Memory B cell (primary cell): ENCODE measurements around the gene AFF3.

ENCODE experiments used
- ATAC-seq: fragments of 150-1000 bp; cut with Tn5 transposase; 2 replicates; pipeline ENCODE4 v1.10.0; 2021; ENCODE audit warnings: low read depth, mild to moderate bottlenecking, moderate library complexity
- DNase-seq, 2 donors: peaks; one replicate each; pipeline ENCODE4 v3.0.0; 2022; ENCODE audit warnings: low spot score in 2 of 2
- H3K27ac Mint-ChIP-seq: one replicate; pipeline ENCODE4 v1.8.0; 2022; ENCODE audit warnings: mild to moderate bottlenecking, moderate library complexity, mixed read lengths
- H3K27me3 Mint-ChIP-seq: one replicate; pipeline ENCODE4 v1.8.0; 2022; ENCODE audit warnings: mixed read lengths
- H3K36me3 Mint-ChIP-seq: one replicate; pipeline ENCODE4 v1.8.0; 2022; ENCODE audit warnings: mild to moderate bottlenecking, mixed read lengths
- H3K4me1 Mint-ChIP-seq: one replicate; pipeline ENCODE4 v1.8.0; 2022; ENCODE audit warnings: mixed read lengths
- H3K4me3 Mint-ChIP-seq: one replicate; pipeline ENCODE4 v1.8.0; 2022; ENCODE audit warnings: mild to moderate bottlenecking, moderate library complexity, mixed read lengths
- H3K9me3 Mint-ChIP-seq: one replicate; pipeline ENCODE4 v1.8.0; 2022; ENCODE audit warnings: mixed read lengths

The AFF3 gene

DNA sequence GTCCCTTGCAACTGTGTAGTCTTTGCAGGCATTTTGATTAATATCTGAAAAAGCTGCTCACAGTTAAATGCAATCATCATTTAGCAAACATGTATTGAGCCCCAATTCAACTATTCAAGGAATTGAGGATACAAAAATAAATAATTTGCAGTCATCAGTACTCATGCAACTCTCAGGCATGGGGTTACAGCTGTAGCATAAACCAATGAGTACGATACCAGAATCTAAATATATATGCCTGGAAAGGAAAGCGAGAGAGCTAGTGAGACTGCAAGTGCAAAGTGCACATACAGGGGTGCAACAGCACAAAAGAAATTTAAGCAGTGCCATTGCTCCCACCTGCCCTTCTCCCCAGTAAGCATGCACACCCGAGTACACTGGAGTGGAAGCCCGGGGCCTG is 216.4 kb downstream of the AFF3 start:
- no peak for ATAC-seq
- H3K9me3 Mint-ChIP-seq, result peaks cover 4% of the 10 kb centered on the region
- H3K4me1 Mint-ChIP-seq, result peaks cover 47% of the 10 kb centered on the region
- DNase-seq, result no peak
- H3K36me3 Mint-ChIP-seq, result peaks cover 35% of the 10 kb centered on the region
- H3K27me3 Mint-ChIP-seq, result no peaks in the 10 kb centered on the region
- H3K27ac Mint-ChIP-seq, result no peak overlapping the region
- no peak overlapping the region for H3K4me3 Mint-ChIP-seq

DNA sequence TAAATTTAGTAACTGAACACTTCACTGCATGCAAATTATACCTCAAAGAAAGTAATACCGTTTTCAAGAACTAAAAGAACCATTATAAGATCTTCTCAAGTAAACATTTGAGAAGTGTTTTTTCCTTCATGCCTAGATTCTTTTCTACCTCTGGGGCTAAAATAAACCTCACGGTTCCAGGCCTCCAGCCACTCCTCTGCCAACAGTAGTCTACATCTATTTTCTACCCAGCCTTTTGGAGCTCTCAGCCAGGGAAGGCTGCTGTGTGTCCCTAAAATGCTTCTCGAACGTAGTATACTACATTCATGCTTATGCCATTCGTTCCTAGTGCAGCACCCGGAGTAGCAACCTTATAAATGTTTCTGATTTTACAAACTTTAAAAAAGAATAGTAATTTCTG is 219.7 kb downstream of the AFF3 start:
- H3K27me3 Mint-ChIP-seq, result no peaks in the 10 kb centered on the region
- no peak overlapping the region for H3K4me3 Mint-ChIP-seq

DNA sequence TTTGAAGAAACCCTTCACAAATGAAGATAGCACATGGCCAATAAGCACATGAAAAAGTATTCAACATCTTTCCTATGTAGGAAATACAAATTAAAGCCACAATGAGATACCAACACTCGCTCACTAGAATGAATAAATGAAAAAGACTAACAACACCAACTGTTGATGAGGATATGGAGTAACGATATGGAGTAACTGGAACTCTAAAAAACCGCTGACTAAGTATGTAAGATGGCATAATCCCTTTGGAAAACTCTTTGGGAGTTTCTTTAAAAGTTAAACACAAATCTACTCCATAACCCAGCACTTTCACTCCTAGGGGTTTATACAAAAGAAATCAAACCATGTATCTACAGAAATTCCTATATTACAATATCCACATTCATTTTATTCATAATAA is 220.5 kb downstream of the AFF3 start:
- DNase-seq (no peak), ATAC-seq (no peak)
- no peaks in the 10 kb centered on the region for H3K27me3 Mint-ChIP-seq
- peaks cover 1% of the 10 kb centered on the region for H3K9me3 Mint-ChIP-seq
- peaks cover 32% of the 10 kb centered on the region for H3K36me3 Mint-ChIP-seq
- no peak overlapping the region for H3K27ac Mint-ChIP-seq
- H3K4me3 Mint-ChIP-seq, result no peak overlapping the region
- H3K4me1 Mint-ChIP-seq, result peaks cover 27% of the 10 kb centered on the region

More for the DNA sequence above, 219.7 kb downstream of the AFF3 start:
- Mint-ChIP-seq H3K27ac (peak overlapping the region; percentile 70), H3K4me1 (peaks cover 29% of the 10 kb centered on the region), H3K36me3 (peaks cover 35% of the 10 kb centered on the region), H3K9me3 (peaks cover 1% of the 10 kb centered on the region)
- no peak for ATAC-seq
- DNase-seq, result no peak

DNA sequence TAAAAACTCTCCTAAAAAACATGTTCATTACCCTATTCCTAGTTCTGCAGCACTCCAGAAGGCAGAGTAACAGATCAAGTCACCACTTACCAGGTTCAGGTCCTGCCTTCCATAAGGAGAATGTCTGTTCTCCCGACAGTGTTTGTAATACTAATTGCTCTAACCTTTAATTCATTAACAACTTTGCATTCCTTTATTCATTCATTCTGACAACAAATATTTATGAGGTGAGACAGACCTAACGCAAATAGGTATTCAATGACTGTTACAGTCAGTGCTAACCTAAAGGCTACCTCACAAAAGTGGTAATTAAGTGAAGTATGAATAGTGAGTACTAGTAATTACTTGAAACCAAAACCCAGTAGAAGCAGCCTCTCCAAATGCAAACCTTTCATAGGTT is 224.0 kb downstream of the AFF3 start:
- ATAC-seq, result no peak
- peak overlapping the region; percentile 20 for H3K27ac Mint-ChIP-seq
- peaks cover 1% of the 10 kb centered on the region for H3K9me3 Mint-ChIP-seq
- H3K27me3 Mint-ChIP-seq, result no peaks in the 10 kb centered on the region
- no peak for DNase-seq
- H3K4me1 Mint-ChIP-seq, result peaks cover 28% of the 10 kb centered on the region
- peaks cover 32% of the 10 kb centered on the region for H3K36me3 Mint-ChIP-seq
- H3K4me3 Mint-ChIP-seq, result no peak overlapping the region

DNA sequence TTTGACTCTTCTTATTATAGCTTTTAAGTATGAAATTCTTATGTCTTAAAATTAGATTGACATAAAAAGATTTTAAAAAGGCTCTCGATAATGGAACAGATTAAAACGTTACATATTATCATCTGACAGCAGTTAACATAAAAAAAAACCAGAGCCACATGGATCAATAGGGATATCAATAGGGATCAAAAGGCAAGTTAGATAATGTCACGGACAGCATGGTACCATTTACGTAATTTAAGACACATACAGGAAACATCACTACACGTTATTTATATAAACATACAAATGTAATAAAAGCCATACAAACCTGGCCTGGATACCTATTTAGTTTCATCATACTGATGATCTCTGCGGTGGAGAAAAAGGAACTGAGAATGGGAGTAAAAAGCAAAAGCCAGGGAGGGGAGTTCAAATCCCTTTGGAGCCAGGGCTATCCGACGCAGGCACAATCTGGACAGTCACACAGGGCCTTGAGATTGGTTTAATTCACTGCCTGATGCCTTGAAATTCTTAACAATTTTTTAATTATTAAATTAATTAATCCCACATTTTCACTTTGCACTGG is 227.2 kb downstream of the AFF3 start:
- Mint-ChIP-seq H3K4me3 (no peak overlapping the region), H3K4me1 (peaks cover 8% of the 10 kb centered on the region), H3K9me3 (no peaks in the 10 kb centered on the region), H3K27ac (no peak overlapping the region), H3K36me3 (peaks cover 26% of the 10 kb centered on the region), H3K27me3 (no peaks in the 10 kb centered on the region)
- DNase-seq (no peak), ATAC-seq (no peak)

DNA sequence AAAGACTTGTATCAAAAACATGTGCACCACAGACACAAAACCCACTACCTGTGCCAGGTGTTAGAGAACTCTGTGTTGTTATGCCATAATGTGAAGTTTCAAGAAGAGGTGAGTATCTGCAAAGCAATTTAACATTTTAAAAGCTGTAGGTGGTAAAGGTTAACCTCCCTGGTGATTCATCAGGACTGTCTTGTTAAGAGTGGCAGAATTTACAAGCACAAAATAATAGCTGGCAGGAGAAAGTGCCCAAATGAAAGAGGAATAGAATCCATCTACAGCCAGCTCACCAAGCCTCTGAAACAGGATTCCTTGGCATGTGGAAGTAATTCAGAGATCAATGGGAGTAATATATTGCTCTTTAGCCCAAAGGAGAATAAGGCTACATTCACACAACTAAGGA is 230.7 kb downstream of the AFF3 start:
- DNase-seq (no peak), ATAC-seq (no peak)
- Mint-ChIP-seq H3K4me3 (no peak overlapping the region), H3K27ac (no peak overlapping the region), H3K27me3 (no peaks in the 10 kb centered on the region), H3K4me1 (peaks cover 6% of the 10 kb centered on the region), H3K36me3 (peaks cover 28% of the 10 kb centered on the region), H3K9me3 (no peaks in the 10 kb centered on the region)

DNA sequence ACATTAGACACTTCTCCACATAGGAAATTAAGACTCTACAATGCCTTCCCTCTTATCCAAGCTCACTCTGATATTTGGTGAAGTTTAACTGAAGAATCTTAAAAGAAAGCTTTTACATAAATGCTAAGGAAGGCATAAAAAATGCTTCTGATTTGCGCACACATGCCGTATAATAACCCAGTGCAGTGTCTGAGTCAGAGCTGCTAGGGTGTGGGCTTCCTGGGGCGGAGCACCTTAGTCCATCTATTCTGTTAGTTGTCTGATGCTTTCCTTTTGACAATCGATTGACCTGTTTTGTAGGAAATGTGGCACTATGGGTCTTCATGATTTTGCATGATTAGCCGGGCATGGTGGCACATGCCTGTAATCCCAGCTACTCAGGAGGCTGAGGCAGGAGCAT is 231.5 kb downstream of the AFF3 start:
- Mint-ChIP-seq H3K4me1 (peaks cover 5% of the 10 kb centered on the region), H3K36me3 (peaks cover 29% of the 10 kb centered on the region), H3K9me3 (no peaks in the 10 kb centered on the region), H3K4me3 (no peak overlapping the region), H3K27ac (no peak overlapping the region), H3K27me3 (no peaks in the 10 kb centered on the region)
- DNase-seq, result no peak
- ATAC-seq, result no peak

DNA sequence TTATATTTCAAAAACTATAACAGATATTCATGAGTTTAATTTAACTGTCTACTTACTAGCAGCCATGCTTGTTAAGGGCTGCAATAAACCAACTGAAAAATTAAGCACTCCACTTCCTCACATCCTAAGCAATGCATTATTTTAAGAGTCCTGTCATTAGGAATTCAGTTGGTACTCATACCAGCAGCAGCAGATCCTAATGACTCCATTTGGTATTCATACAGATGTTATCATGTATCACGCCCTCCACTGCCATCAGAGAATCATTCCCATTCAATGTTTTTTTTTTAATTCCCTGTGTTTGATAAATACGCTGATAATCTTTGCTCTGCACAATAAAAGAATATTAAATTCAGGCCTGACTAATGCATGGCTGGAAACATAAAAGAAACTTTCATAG is 236.8 kb downstream of the AFF3 start:
- Mint-ChIP-seq H3K4me1 (peaks cover 15% of the 10 kb centered on the region), H3K4me3 (no peak overlapping the region), H3K36me3 (peaks cover 22% of the 10 kb centered on the region), H3K9me3 (no peaks in the 10 kb centered on the region), H3K27me3 (no peaks in the 10 kb centered on the region), H3K27ac (no peak overlapping the region)
- no peak for ATAC-seq
- DNase-seq, result no peak

DNA sequence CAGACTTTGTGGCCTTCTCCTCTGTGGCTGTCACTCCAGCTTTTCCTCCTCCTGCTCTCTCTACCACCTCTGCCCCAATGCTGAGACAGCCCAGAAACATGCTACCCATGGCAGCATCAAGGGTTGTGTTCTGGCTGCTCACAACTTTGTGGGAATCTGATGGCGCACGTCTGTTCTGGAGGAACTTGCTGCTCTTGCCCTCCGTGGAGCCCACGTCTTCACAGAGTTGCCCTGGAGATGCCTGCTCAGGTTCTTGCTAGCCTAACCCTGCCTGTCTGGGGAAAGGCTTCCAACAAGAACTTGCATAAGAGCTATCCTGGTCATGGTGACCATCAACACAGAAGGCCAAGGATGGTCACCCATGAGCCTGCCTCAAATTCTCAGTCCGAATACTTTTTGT is 237.4 kb downstream of the AFF3 start:
- H3K9me3 Mint-ChIP-seq, result no peaks in the 10 kb centered on the region
- no peak for ATAC-seq
- H3K27ac Mint-ChIP-seq, result no peak overlapping the region
- no peaks in the 10 kb centered on the region for H3K27me3 Mint-ChIP-seq
- H3K4me1 Mint-ChIP-seq, result peaks cover 15% of the 10 kb centered on the region
- no peak for DNase-seq
- H3K4me3 Mint-ChIP-seq, result no peak overlapping the region
- H3K36me3 Mint-ChIP-seq, result peaks cover 22% of the 10 kb centered on the region

DNA sequence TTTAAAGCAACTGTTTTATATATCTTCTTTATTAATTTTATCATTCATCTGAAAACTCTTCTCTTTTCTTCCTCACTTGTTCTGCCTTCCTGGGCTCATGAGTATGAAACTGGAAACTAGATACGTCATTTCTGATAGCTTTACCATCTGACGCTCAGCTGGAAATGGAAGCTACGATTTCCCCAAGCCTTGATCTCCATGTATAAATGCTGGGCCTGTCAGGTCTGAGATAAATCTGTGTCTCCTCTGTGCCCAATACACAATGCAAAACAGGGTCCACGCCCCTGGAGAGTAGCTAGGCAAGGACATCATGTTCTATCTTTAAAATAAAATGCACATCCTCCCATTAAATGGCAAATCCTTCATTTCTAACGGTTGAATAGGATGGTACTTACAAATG is 238.4 kb downstream of the AFF3 start:
- H3K4me1 Mint-ChIP-seq, result peaks cover 15% of the 10 kb centered on the region
- DNase-seq, result no peak
- no peaks in the 10 kb centered on the region for H3K9me3 Mint-ChIP-seq
- no peak for ATAC-seq
- no peak overlapping the region for H3K4me3 Mint-ChIP-seq
- no peaks in the 10 kb centered on the region for H3K27me3 Mint-ChIP-seq
- H3K27ac Mint-ChIP-seq, result no peak overlapping the region
- peaks cover 23% of the 10 kb centered on the region for H3K36me3 Mint-ChIP-seq

DNA sequence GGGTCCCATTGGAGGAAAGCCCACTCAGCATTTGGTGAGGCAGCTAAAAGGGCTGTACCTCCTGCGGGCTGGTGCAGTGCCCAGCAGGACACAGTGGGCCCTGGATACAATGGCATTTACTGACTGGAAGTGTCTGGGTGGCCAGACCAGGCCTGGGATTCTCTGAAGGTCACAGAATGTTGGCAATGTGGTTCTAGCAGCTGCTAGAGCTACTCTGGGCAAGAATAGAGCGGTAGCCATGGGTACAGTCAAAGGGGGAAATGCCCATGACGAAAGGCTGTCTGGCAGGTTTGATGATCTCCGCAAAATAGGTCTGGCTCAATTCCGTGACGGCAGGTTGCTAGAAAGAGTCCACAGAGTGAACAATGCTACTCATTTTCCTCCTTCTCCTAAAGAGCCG is 241.8 kb downstream of the AFF3 start:
- Mint-ChIP-seq H3K4me1 (peaks cover 19% of the 10 kb centered on the region), H3K4me3 (no peak overlapping the region), H3K36me3 (peaks cover 27% of the 10 kb centered on the region), H3K27ac (no peak overlapping the region), H3K27me3 (no peaks in the 10 kb centered on the region), H3K9me3 (no peaks in the 10 kb centered on the region)
- no peak for DNase-seq
- ATAC-seq, result no peak

DNA sequence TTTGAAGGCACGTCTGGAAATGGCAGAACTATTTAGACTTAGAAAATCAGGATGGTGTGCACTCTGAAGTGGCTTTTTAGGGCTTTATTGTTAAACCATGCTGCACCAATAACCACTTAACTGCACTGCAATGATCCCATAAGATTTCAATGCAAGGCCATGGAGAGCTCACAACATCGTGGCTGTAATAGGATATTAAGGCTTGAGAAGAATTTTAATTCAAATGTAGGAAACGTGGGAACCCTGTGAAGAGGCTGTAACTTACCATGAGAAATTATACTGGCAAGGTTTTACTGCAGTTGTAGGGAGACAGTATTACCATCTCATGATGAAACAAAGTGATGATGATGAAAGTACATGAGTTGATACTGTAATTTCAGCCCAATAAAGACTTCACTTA is 242.5 kb downstream of the AFF3 start:
- Mint-ChIP-seq H3K36me3 (peaks cover 27% of the 10 kb centered on the region), H3K4me3 (no peak overlapping the region), H3K27me3 (no peaks in the 10 kb centered on the region), H3K27ac (no peak overlapping the region), H3K4me1 (peaks cover 17% of the 10 kb centered on the region), H3K9me3 (no peaks in the 10 kb centered on the region)
- no peak for DNase-seq
- ATAC-seq, result no peak

DNA sequence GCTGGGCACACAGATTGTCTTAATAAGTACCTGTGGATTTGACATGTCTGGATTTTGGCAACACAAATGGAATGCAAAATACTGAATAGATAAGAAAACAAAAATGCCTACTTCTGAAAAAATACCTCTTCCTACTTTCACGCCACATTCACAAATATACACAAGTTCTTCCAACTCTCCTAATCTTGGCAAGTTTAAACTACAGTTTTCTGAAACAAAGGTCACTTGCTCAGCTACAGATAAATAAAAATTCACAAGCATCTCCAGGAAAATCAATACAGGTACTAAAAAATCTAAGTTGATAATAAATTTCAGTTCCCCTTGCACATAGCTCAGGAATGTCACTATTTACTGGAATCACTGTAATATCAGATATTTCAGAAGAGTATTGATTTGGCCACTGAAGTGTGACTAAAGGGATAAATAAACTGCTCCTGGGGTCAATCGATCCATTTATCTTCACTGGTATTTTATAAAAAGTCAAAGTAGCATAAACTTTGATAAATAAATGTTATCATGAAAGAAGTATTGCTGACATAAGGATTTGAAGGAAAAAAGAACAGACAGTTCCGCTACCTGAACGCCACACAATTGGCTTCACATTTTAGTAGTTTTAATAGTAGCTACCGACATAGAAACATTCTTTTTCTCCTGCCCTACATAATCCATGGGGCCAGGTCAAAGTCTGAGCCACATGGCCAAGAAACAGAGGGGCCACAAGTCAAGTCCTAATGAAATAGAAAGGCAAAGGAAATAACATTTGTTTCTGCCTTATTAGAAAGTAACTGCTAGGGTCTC is 243.1 kb downstream of the AFF3 start:
- Mint-ChIP-seq H3K27me3 (no peaks in the 10 kb centered on the region), H3K36me3 (peaks cover 26% of the 10 kb centered on the region), H3K4me1 (peaks cover 14% of the 10 kb centered on the region), H3K9me3 (no peaks in the 10 kb centered on the region), H3K4me3 (no peak overlapping the region), H3K27ac (no peak overlapping the region)
- DNase-seq (no peak), ATAC-seq (no peak)

DNA sequence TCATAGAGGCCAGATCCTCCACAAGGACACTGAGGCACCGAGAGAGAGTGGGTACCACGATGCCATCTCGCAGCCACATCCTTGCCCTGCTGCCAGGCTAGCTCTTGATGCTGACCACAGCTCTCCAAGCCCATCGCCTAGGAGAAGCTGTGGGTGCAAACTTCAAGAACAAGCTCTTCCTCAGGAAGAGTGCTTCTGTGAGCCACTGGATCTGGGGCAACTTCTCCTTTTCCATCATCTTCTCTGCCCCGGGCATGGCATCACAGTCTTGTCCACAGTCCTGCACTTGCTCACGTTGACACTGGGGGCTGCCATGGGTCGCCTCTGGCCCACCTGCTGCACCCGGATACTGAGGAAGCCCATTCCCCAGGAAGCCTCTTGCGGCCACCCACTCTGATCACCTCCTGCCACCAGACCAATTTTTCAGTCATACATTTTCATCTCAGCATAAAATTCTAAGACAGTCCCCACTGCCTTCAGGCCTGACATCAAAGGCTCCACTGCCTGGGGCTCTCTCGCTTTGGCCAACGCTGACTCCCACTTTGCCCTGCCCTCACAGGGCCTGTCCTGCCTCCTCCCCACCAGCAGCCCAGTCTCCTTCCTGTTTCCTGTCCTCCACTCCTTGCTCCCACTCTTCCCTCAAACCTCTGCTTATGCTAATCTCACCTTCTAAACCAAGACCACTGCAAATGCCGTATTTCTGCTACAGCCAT is 243.9 kb downstream of the AFF3 start:
- peaks cover 14% of the 10 kb centered on the region for H3K4me1 Mint-ChIP-seq
- ATAC-seq (no peak), DNase-seq (no peak)
- H3K36me3 Mint-ChIP-seq, result peaks cover 28% of the 10 kb centered on the region
- H3K9me3 Mint-ChIP-seq, result no peaks in the 10 kb centered on the region
- no peak overlapping the region for H3K4me3 Mint-ChIP-seq
- H3K27me3 Mint-ChIP-seq, result no peaks in the 10 kb centered on the region
- no peak overlapping the region for H3K27ac Mint-ChIP-seq
